Thymus (tissue), 11 donors: ENCODE measurements around the gene SPSB1. TPM values are rescaled to one million over a fixed set of nuclear protein-coding genes. Genes with fewer than 3 reads are reported as not detected.
A peak's percentile ranks its signal among the peaks of the same experiment; 100 is the strongest.

Experiments
- DNase-seq, 9 donors: peaks; one replicate each; pipeline ENCODE4 v3.0.0-alpha.2; 2013; ENCODE audit warnings: low spot score in 9 of 9, low read depth in 6 of 9, missing footprints in 1 of 9
- H3K27ac ChIP-seq, 2 donors: one replicate each; pipeline ENCODE4 v1.5.1; 2013; ENCODE audit warnings: control low read depth in 1 of 2, low read depth in 1 of 2, low read length in 1 of 2, mild to moderate bottlenecking in 1 of 2, moderate library complexity in 1 of 2
- H3K27me3 ChIP-seq, 2 donors: one replicate each; pipeline ENCODE4 v1.5.1; 2013; ENCODE audit warnings: low read length in 1 of 2; ENCODE audit not compliant: control insufficient read depth in 2 of 2, insufficient read depth in 1 of 2
- H3K36me3 ChIP-seq, 2 donors: one replicate each; pipeline ENCODE4 v1.5.1; 2013; ENCODE audit warnings: low read length in 1 of 2, mild to moderate bottlenecking in 1 of 2, moderate library complexity in 1 of 2; ENCODE audit not compliant: control insufficient read depth in 2 of 2, insufficient read depth in 2 of 2
- H3K4me1 ChIP-seq, 2 donors: one replicate each; pipeline ENCODE4 v1.5.1; 2013; ENCODE audit warnings: low read length in 2 of 2; ENCODE audit not compliant: control insufficient read depth in 2 of 2, insufficient read depth in 2 of 2
- H3K4me3 ChIP-seq, 2 donors: one replicate each; pipeline ENCODE4 v1.5.1; 2013; ENCODE audit warnings: low read length in 2 of 2, control low read depth in 1 of 2, mild to moderate bottlenecking in 1 of 2
- H3K9me3 ChIP-seq, 2 donors: one replicate each; pipeline ENCODE4 v1.5.1; 2013; ENCODE audit warnings: low read length in 1 of 2, mild to moderate bottlenecking in 1 of 2; ENCODE audit not compliant: control insufficient read depth in 2 of 2, insufficient read depth in 1 of 2
- WGBS: extraction: QIAGEN DNeasy Blood & Tissue Kit; methylation state at CpG from one replicate; pipeline ENCODE4 v1.1.7; 2013; 5-methylcytosine and 5-hydroxymethylcytosine counted together
- polyA plus RNA-seq: library from polyadenylated mRNA; stranded (reverse); fragments of 200-250 nt; gene quantifications from one replicate; pipeline ENCODE4 v1.2.3, GENCODE V29; 2013
- total RNA-seq: library from RNA; stranded (reverse); fragments of 120-200 nt; gene quantifications from one replicate; pipeline ENCODE4 v1.2.4, GENCODE V29; 2013
- donor health status: healthy.

Gene SPSB1
- total and polyA plus RNA-seq, 2 donors = 12.8 to 12.9 TPM

DNA sequence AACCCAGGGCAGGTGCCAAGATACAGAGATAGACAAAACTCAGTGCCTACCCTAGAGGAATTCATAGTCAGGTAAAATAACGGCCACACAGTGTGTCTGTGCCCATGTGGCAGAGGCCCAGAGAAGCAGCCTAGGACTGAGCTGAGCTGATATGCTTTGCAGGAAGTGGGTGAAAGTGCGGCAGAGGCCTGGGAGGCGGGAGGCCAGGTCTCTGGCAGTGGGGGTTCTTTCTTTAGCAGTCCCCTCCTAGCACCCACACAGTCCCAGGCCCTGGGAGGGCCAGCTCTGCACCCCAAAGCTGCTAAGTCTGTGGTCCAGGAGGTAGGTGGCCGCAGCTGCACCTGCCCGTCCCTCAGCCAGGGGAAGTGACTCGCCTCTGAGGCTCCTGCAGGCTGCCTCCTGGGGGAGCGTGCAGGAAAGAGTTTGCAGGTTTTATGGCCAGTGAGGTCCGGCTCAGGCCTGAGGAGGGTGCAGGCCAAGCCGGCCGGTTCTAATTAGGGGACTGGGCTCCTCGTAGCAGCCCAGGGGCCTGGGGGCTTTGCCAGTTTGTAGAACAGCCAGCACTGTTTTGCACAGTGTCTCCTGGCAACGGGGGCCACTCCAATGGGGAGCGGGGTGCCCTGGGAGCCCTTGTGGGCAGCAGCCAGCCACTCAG is 107.9 kb downstream of the SPSB1 start:
- Histone ChIP-seq H3K27me3 (peaks cover 0 to 9% of the 10 kb centered on the region in 2 donors), H3K4me1 (peaks cover 36 to 77% of the 10 kb centered on the region in 2 donors), H3K9me3 (peaks cover 0 to 3% of the 10 kb centered on the region in 2 donors), H3K4me3 (no peak overlapping the region), H3K27ac (peak overlapping the region in 1 of 2 donors; percentile 81), H3K36me3 (no peaks in the 10 kb centered on the region)
- 28% methylated on average over 13 of the region's 13 CpGs for WGBS
- peak in 2 of 9 donors; percentile 65 to 79 for DNase-seq

DNA sequence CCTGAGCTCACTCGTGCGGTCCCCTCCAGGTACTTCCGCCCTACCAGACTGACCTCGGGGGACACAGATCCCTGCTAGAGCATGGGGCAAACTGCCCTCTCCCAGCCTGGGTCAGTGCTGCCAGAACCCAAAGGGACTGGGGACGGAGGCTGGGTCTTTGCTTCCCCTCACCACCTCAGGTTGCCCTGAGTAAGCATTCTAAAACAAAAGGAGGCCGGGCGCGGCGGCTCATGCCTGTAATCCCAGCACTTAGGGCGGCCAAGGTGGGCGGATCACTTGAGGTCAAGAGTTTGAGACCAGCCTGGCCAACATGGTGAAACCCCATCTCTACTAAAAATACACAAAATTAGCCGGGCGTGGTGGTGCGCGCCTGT is 108.4 kb downstream of the SPSB1 start:
- peaks cover 40 to 82% of the 10 kb centered on the region in 2 donors for H3K4me1 ChIP-seq
- 91% methylated on average over 15 of the region's 15 CpGs for WGBS

DNA sequence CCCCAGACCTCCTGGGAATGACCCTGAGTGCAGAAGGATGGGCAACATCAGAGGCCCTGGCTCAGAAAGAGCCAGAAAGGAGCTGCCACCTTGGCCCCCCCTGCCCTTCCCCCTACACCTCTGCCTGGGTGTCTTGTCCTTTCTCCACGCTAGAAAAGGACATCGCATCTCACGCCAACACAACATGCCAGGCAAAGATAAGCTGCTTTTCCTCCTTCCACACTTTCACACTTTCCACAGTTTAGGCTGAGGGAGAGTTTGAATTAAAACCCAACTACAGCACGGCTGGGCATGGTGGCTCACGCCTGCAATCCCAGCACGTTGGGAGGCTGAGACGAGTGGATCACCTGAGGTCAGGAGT is 109.5 kb downstream of the SPSB1 start:
- H3K4me3 ChIP-seq = no peak overlapping the region
- no peak overlapping the region for H3K27ac ChIP-seq
- WGBS = 94% methylated on average over 7 of the region's 7 CpGs
- DNase-seq = no peak
- no peaks in the 10 kb centered on the region for H3K9me3 ChIP-seq
- H3K4me1 ChIP-seq = peaks cover 45 to 94% of the 10 kb centered on the region in 2 donors
- H3K36me3 ChIP-seq = no peaks in the 10 kb centered on the region
- H3K27me3 ChIP-seq = peaks cover 0 to 7% of the 10 kb centered on the region in 2 donors

More for the DNA sequence above, 108.4 kb downstream of the SPSB1 start:
- no peak overlapping the region for H3K4me3 ChIP-seq
- H3K27ac ChIP-seq = no peak overlapping the region
- H3K9me3 ChIP-seq = no peaks in the 10 kb centered on the region
- no peak for DNase-seq
- H3K27me3 ChIP-seq = peaks cover 0 to 9% of the 10 kb centered on the region in 2 donors
- H3K36me3 ChIP-seq = no peaks in the 10 kb centered on the region

DNA sequence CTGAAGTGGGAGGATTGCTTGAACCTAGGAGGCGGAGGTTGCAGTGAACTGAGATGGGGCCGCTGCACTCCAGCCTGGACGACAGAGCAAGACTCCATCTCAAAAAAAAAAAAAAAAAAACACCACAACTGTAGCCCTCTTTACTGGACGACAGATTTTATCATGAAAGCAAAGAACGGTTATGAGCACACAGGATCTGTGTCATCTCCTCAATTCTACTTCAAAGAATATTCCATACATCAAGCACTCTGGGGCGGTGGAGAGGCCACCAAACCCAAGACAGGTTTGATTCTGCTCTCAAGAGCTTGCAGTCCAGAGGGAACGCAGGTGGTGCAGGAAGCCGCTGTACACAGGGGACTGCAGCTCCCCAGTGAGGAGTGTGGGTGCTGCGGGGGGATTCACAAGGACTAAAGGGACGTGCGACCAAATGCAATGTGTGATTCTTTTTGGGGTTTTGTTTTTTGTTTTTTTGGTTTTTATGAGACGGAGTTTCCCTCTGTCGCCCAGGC is 110.1 kb downstream of the SPSB1 start:
- peak overlapping the region in 1 of 2 donors; percentile 30 for H3K27ac ChIP-seq
- DNase-seq = peak in 1 of 9 donors; percentile 67
- H3K36me3 ChIP-seq = no peaks in the 10 kb centered on the region
- no peaks in the 10 kb centered on the region for H3K9me3 ChIP-seq
- H3K4me3 ChIP-seq = no peak overlapping the region
- H3K4me1 ChIP-seq = peaks cover 41 to 92% of the 10 kb centered on the region in 2 donors
- WGBS = 37% methylated on average over 13 of the region's 13 CpGs
- H3K27me3 ChIP-seq = peaks cover 0 to 7% of the 10 kb centered on the region in 2 donors

DNA sequence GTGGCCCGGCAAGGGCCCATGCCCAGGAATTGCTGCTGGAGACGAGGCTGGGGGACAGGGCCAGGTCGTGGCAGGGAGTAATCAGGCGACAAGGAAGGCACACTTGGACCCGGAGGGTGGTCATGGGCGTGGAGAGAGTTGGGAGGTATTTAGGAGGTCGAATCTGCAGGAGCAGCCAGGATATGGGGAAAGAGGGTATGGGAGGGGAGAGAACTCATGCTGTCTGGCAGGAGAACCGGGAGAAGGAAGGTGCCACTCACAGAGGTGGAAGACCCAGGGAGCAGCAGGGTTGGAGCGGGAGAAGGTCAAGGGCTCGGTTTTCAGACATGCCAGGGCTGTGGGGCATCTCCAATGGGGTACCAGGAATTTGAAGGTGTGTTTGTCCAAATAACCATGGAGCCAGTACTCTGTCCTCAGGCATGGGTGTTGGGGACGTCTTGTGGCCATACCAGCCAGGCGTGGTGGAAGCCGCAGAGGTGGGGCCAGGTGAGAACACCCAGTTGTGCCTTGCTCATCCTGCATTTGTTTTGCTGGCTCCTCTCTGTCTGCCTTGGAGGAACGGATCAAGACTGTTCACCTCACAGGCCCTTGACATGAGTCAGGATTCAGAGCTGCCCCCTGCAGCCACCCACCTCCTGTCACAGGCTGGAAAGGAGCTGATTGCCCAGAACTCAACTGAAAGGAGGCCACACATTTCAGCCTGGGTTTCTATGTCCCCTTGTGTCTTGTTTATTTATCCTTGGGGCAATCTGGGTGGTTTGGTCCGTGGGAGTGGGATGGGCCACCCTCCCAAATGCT is 111.6 kb downstream of the SPSB1 start:
- Histone ChIP-seq H3K9me3 (no peaks in the 10 kb centered on the region), H3K4me3 (no peak overlapping the region), H3K36me3 (no peaks in the 10 kb centered on the region), H3K4me1 (peaks cover 32 to 76% of the 10 kb centered on the region in 2 donors), H3K27ac (no peak overlapping the region), H3K27me3 (peaks cover 0 to 4% of the 10 kb centered on the region in 2 donors)
- WGBS = 96% methylated on average over 15 of the region's 15 CpGs
- DNase-seq = no peak

DNA sequence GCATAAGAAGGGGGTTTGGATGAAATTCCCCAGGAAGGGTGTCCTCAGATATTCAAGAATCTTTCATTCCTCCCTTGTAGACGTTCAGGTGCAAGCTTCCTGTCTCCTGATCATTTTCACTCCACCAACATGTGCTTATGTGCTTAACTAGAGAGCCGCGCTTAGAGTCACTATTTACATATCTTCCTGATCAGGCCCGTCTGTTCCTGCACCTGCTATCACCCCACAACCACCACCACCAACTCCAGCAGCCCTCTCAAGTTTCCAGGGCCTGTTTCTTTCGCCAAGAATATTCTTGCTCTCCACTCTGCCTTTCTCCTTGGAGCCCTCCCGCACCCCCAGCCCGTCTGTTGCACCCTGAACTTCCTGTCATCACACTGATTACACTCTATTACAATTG is 113.4 kb downstream of the SPSB1 start:
- Histone ChIP-seq H3K27ac (peak overlapping the region; percentile 10 to 38), H3K27me3 (no peaks in the 10 kb centered on the region), H3K36me3 (no peaks in the 10 kb centered on the region), H3K4me3 (no peak overlapping the region), H3K9me3 (no peaks in the 10 kb centered on the region), H3K4me1 (peaks cover 16 to 58% of the 10 kb centered on the region in 2 donors)
- peak in 1 of 9 donors; percentile 64 for DNase-seq
- 6% methylated on average over 7 of the region's 7 CpGs for WGBS

DNA sequence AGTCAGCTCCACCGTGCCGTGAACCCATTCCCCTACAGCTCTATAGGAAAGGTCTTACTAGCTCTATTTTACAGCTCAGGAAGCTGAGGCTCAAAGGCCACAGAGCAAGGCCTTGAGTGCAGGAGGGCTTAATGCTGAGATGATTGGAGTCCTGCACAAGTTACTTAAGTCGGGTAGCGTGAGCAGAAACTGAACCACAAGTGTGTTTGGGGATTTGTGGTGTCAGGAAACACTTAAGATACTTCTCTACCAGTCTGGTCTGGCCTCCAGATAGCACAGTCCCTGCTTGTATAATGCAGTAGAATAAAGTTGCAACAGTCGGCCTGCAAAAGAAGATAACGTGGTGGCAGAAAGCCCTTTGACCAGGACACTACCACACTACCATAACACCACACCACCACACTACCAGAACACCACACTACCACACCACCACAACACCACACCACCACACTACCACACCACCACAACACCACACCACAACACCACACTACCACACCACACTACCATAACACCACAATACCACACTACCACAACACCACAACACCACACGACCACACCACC is 118.1 kb downstream of the SPSB1 start:
- 45% methylated on average over 7 of the region's 7 CpGs for WGBS
- Histone ChIP-seq H3K4me3 (no peak overlapping the region), H3K27me3 (no peaks in the 10 kb centered on the region), H3K4me1 (peaks cover 24 to 49% of the 10 kb centered on the region in 2 donors), H3K36me3 (no peaks in the 10 kb centered on the region), H3K9me3 (peaks cover 0 to 3% of the 10 kb centered on the region in 2 donors), H3K27ac (peak overlapping the region in 1 of 2 donors; percentile 55)
- DNase-seq = peak in 1 of 9 donors; percentile 59

DNA sequence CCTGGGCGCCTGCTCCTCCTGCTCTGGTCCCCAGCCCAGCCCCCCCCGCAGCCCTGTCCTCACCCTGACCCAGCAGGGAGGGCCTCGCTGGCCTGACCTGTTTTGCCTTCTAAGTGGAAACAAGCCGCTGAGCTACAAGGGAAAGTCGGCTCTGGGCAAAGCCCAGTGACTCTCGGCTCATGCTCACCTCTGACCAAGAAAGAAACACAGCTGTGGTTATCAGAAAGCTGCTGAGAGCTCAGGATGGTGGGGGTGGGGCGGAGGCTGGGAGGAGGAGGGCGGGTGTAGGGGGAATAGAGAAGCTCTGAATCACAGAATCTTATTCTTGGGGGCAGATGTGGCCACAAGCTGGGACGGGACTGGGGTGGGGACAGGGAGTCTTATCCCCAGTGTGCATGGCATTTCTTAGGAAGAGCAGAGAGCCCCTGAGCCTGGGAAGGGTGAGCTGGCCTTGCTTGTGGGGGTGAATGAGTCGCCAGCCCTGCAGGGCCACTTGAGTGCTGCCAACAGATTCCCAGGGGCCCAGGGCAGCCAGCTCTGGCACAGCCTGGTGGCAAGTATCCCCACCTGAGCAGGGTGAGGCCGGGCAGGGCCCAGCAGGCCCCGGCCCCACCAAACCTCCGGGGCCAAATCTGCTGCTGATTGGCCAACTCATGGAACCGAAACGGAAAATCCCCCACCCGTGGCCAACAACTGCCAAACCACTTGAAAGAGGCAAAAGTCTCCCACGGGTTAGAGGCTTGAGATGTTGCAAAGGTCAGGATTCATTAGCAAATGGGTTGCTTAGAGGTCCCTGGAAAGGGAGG is 120.6 kb downstream of the SPSB1 start:
- Histone ChIP-seq H3K27ac (peak overlapping the region; percentile 79 to 90), H3K27me3 (no peaks in the 10 kb centered on the region), H3K4me3 (peak overlapping the region in 1 of 2 donors; percentile 14), H3K36me3 (no peaks in the 10 kb centered on the region), H3K9me3 (peaks cover 0 to 9% of the 10 kb centered on the region in 2 donors), H3K4me1 (peaks cover 32 to 56% of the 10 kb centered on the region in 2 donors)
- DNase-seq = peak in 3 of 9 donors; percentile 69 to 82 (median 69)
- 7% methylated on average over 17 of the region's 17 CpGs for WGBS
